ENCODE results near the gene FMNL1.

GRCh38 chr17:45277216-45277849 lies 55.6 kb downstream of the FMNL1 start:
- TF ChIP-seq CTCF (IDR thresholded peaks at IDR 0.05) (peak; percentile 92), POLR2A (IDR thresholded peaks at IDR 0.05; ENCODE audit: low read length) (no peak), MYC (IDR thresholded peaks at IDR 0.05; ENCODE audit: borderline replicate concordance, low read length) (no peak), RNF2 (IDR thresholded peaks at IDR 0.05; ENCODE audit: borderline replicate concordance, low read depth) (no peak), MAX (IDR thresholded peaks at IDR 0.05) (0 out of 2 replicates have a peak, but pooled peaks have one; percentile 8), EP300 (IDR thresholded peaks at IDR 0.05) (no peak), POLR2AphosphoS2 (conservative IDR thresholded peaks at IDR 0.05; ENCODE audit: low read length) (no peak; the same call in 1 of the 2 replicates), REST (IDR thresholded peaks at IDR 0.05) (no peak), KDM1A (IDR thresholded peaks at IDR 0.05; ENCODE audit: low read depth) (no peak), USF2 (IDR thresholded peaks at IDR 0.05) (no peak)
